Effector memory CD8-positive, alpha-beta T cell (primary cell): ENCODE results near the gene ATP5IF1.

ENCODE experiments used
- ATAC-seq: fragments of 150-1000 bp; cut with Tn5 transposase; replicated peaks from 2 replicates; pipeline ENCODE4 v1.10.0; 2021; ENCODE audit warnings: mild to moderate bottlenecking, moderate library complexity
- DNase-seq, 3 experiments: peaks; one replicate each; pipeline ENCODE4 v3.0.0; 2021
- H3K27ac Mint-ChIP-seq, 2 donors: one replicate each; pipeline ENCODE4 v1.8.0; 2022; ENCODE audit warnings: mild to moderate bottlenecking in 2 of 2, mixed read lengths in 2 of 2, moderate library complexity in 2 of 2
- H3K27me3 Mint-ChIP-seq, 2 donors: one replicate each; pipeline ENCODE4 v1.8.0; 2022; ENCODE audit warnings: mixed read lengths in 2 of 2
- H3K36me3 Mint-ChIP-seq: one replicate; pipeline ENCODE4 v1.8.0; 2022; ENCODE audit warnings: mild to moderate bottlenecking, moderate library complexity, mixed read lengths; ENCODE audit not compliant: insufficient read depth
- H3K4me1 Mint-ChIP-seq, 2 donors: one replicate each; pipeline ENCODE4 v1.8.0; 2022; ENCODE audit warnings: low read depth in 2 of 2, mixed read lengths in 2 of 2
- H3K4me3 Mint-ChIP-seq, 2 donors: one replicate each; pipeline ENCODE4 v1.8.0; 2022; ENCODE audit warnings: mild to moderate bottlenecking in 2 of 2, mixed read lengths in 2 of 2, moderate library complexity in 2 of 2
- H3K9me3 Mint-ChIP-seq, 2 donors: one replicate each; pipeline ENCODE4 v1.8.0; 2022; ENCODE audit warnings: mixed read lengths in 2 of 2

ATP5IF1 gene

GRCh38 chr1:28282426-28283407 lies 46.8 kb downstream of the ATP5IF1 start:
- Mint-ChIP-seq H3K27ac (no peak overlapping the region), H3K36me3 (peaks cover 25% of the 10 kb centered on the region)
- DNase-seq: no peak

GRCh38 chr1:28286111-28286510 lies 50.2 kb downstream of the ATP5IF1 start:
- no peak overlapping the region for H3K4me3 Mint-ChIP-seq
- peaks cover 9 to 11% of the 10 kb centered on the region in 2 donors for H3K4me1 Mint-ChIP-seq
- no peak overlapping the region for H3K27ac Mint-ChIP-seq
- H3K27me3 Mint-ChIP-seq: no peaks in the 10 kb centered on the region
- no peak for ATAC-seq
- H3K36me3 Mint-ChIP-seq: no peaks in the 10 kb centered on the region
- no peaks in the 10 kb centered on the region for H3K9me3 Mint-ChIP-seq
- no peak for DNase-seq

More at GRCh38 chr1:28282426-28283407, 46.8 kb downstream of the ATP5IF1 start:
- H3K27me3 Mint-ChIP-seq: no peaks in the 10 kb centered on the region
- no peak overlapping the region for H3K4me3 Mint-ChIP-seq
- H3K4me1 Mint-ChIP-seq: peaks cover 11 to 14% of the 10 kb centered on the region in 2 donors
- H3K9me3 Mint-ChIP-seq: no peaks in the 10 kb centered on the region
- no peak for ATAC-seq
